GM12801 (cell line): Measurements from ENCODE around the gene MYEOV.

Experiments
- CTCF ChIP-seq: IDR thresholded peaks from one replicate; pipeline ENCODE4 v1.5.1; 2011; ENCODE audit warnings: control low read depth; ENCODE audit not compliant: insufficient read length; ENCODE audit errors: extremely low read depth

The MYEOV gene

GRCh38 chr11:69251057-69251393 lies 42.9 kb upstream of the MYEOV start:
- no peak for TF ChIP-seq CTCF

- TF ChIP-seq CTCF = no peak
Observed at GRCh38 chr11:69251639-69252489, 42.1 kb upstream of the MYEOV start.

- TF ChIP-seq CTCF = no peak
Observed at GRCh38 chr11:69252490-69252837, 41.5 kb upstream of the MYEOV start.

GRCh38 chr11:69253028-69253427 lies 40.9 kb upstream of the MYEOV start:
- no peak for TF ChIP-seq CTCF

- no peak for TF ChIP-seq CTCF
Observed at GRCh38 chr11:69257134-69257533, 36.8 kb upstream of the MYEOV start.

- TF ChIP-seq CTCF = no peak
Observed at GRCh38 chr11:69257838-69258658, 35.9 kb upstream of the MYEOV start.

GRCh38 chr11:69259096-69259495 lies 34.9 kb upstream of the MYEOV start:
- no peak for TF ChIP-seq CTCF
